OCI-LY1 (cell line): ENCODE data around the gene LYPD6.

Source experiments
- H2AFZ ChIP-seq: fragments of 200-600 bp; sonication (generic), shearing (Covaris generic); 2 replicates; pipeline ENCODE4 v1.6.0; 2014; ENCODE audit warnings: antibody characterized with exemption, mild to moderate bottlenecking, low read length
- H3F3A ChIP-seq: fragments of 200-600 bp; sonication (generic), shearing (Covaris generic); 2 replicates; pipeline ENCODE4 v1.6.0; 2014; ENCODE audit warnings: mild to moderate bottlenecking, antibody characterized with exemption, low read length, moderate library complexity; ENCODE audit not compliant: insufficient read depth
- H3K27ac ChIP-seq: fragments of 200-600 bp; sonication (generic); 2 replicates; pipeline ENCODE4 v1.5.1; 2014; ENCODE audit warnings: low read length, mixed run types, mild to moderate bottlenecking, low read depth; ENCODE audit not compliant: poor library complexity, severe bottlenecking
- H3K27me3 ChIP-seq: fragments of 200-600 bp; sonication (generic); 2 replicates; pipeline ENCODE4 v1.6.0; 2014; ENCODE audit warnings: antibody characterized with exemption, mild to moderate bottlenecking, low read length, moderate library complexity; ENCODE audit not compliant: insufficient read depth
- H3K36me3 ChIP-seq: fragments of 200-600 bp; sonication (generic); 2 replicates; pipeline ENCODE4 v1.6.1; 2014; ENCODE audit warnings: mild to moderate bottlenecking, antibody characterized with exemption, low read length, moderate library complexity, mixed read lengths; ENCODE audit not compliant: insufficient read depth
- H3K4me1 ChIP-seq: fragments of 200-600 bp; sonication (generic); 2 replicates; pipeline ENCODE4 v1.5.1; 2014; ENCODE audit warnings: mild to moderate bottlenecking, low read length, moderate library complexity; ENCODE audit not compliant: insufficient read depth, severe bottlenecking
- H3K4me2 ChIP-seq: fragments of 200-600 bp; sonication (generic), shearing (Covaris generic); 2 replicates; pipeline ENCODE4 v1.6.1; 2014; ENCODE audit warnings: low read length
- H3K4me3 ChIP-seq: fragments of 200-600 bp; sonication (generic); 2 replicates; pipeline ENCODE4 v1.5.1; 2014; ENCODE audit warnings: low read length, low read depth, mild to moderate bottlenecking, mixed read lengths; ENCODE audit not compliant: poor library complexity, severe bottlenecking
- H3K79me2 ChIP-seq: fragments of 200-600 bp; shearing (Covaris generic); 2 replicates; pipeline ENCODE4 v1.6.1; 2016; ENCODE audit warnings: mixed run types, low read length, mixed read lengths; ENCODE audit not compliant: insufficient read depth
- H3K9ac ChIP-seq: fragments of 200-600 bp; sonication (generic), shearing (Covaris generic); 2 replicates; pipeline ENCODE4 v1.6.1; 2014; ENCODE audit warnings: mild to moderate bottlenecking, low read length, mixed read lengths
- H3K9me2 ChIP-seq: fragments of 200-600 bp; sonication (generic), shearing (Covaris generic); 2 replicates; pipeline ENCODE4 v1.6.1; 2014; ENCODE audit warnings: low read depth, mild to moderate bottlenecking, low read length, mixed read lengths
- H3K9me3 ChIP-seq: fragments of 200-600 bp; shearing (Covaris generic); 2 replicates; pipeline ENCODE4 v1.6.1; 2014; ENCODE audit warnings: low read length, mixed read lengths
- H4K20me1 ChIP-seq: fragments of 200-600 bp; sonication (generic), shearing (Covaris generic); 2 replicates; pipeline ENCODE4 v1.6.0; 2016; ENCODE audit warnings: mild to moderate bottlenecking, low read length; ENCODE audit not compliant: insufficient read depth
- EZH2 ChIP-seq: fragments of 200-600 bp; sonication (generic), shearing (Covaris generic); IDR thresholded peaks from 2 replicates; pipeline ENCODE4 v1.8.0; 2017; ENCODE audit warnings: borderline replicate concordance, mixed run types, mild to moderate bottlenecking, antibody characterized with exemption, low read length, moderate library complexity, mixed read lengths
- TF ChIP-seq, protein P1 (sequence below): fragments of 200-600 bp; sonication (generic), shearing (Covaris generic); IDR thresholded peaks from 2 replicates; pipeline ENCODE4 v1.5.1; 2017; ENCODE audit warnings: mild to moderate bottlenecking, antibody characterized with exemption, low read length, moderate library complexity, mixed read lengths

LYPD6 gene

GRCh38 chr2:149332364-149332763, 2.0 kb downstream of the LYPD6 start:
- Histone ChIP-seq H3F3A (no peaks in the 10 kb centered on the region), H3K9me2 (no peaks in the 10 kb centered on the region), H4K20me1 (no peaks in the 10 kb centered on the region), H3K27ac (no peak overlapping the region), H2AFZ (no peak overlapping the region), H3K9me3 (no peaks in the 10 kb centered on the region), H3K4me3 (no peak overlapping the region), H3K9ac (no peak overlapping the region), H3K4me2 (no peak overlapping the region), H3K27me3 (no peaks in the 10 kb centered on the region), H3K4me1 (no peaks in the 10 kb centered on the region), H3K79me2 (no peaks in the 10 kb centered on the region), H3K36me3 (no peaks in the 10 kb centered on the region)
- TF ChIP-seq, protein P1, sequence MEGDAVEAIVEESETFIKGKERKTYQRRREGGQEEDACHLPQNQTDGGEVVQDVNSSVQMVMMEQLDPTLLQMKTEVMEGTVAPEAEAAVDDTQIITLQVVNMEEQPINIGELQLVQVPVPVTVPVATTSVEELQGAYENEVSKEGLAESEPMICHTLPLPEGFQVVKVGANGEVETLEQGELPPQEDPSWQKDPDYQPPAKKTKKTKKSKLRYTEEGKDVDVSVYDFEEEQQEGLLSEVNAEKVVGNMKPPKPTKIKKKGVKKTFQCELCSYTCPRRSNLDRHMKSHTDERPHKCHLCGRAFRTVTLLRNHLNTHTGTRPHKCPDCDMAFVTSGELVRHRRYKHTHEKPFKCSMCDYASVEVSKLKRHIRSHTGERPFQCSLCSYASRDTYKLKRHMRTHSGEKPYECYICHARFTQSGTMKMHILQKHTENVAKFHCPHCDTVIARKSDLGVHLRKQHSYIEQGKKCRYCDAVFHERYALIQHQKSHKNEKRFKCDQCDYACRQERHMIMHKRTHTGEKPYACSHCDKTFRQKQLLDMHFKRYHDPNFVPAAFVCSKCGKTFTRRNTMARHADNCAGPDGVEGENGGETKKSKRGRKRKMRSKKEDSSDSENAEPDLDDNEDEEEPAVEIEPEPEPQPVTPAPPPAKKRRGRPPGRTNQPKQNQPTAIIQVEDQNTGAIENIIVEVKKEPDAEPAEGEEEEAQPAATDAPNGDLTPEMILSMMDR, result no peak
- no peak for TF ChIP-seq EZH2

DNA sequence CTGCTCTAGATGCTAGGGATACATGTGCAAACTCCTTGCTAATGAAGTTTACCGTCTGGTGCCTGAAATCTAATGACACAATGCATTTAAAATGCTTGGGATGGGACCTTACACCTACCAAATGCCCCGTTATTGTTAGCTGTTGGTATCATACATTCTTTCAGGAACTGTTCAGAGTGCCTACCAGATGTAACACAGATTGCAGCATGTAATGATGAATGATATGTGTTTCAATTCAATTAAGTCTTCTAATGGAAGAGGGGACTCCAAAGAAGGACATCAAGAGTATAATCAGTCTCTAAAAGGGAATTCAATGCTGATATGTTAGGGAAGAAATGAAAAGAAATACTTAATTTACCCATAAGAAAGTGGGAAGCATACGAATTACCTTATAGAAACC, 3.2 kb downstream of the LYPD6 start:
- H3K36me3 ChIP-seq, result no peaks in the 10 kb centered on the region

DNA sequence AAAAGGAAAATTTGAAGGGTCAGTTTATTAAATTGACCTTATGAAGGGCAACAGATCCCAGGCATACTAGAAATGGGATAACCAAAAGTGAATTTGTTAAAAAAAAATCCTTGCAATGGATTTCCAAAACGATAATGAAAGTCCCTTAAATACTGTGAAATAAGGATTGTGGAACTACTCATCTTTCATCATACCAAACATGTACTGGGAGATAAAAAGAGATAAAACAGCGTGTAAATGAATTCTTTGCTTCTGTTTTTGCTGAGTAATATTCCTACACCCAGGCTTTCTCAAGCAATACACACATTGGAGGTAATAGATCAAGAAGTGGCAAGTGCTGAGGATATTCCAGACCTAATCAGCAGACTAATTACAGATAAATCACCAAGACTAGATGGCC, 3.8 kb downstream of the LYPD6 start:
- Histone ChIP-seq H3K9me3 (no peaks in the 10 kb centered on the region), H3K27ac (no peak overlapping the region), H3F3A (no peaks in the 10 kb centered on the region), H3K4me2 (no peak overlapping the region), H3K79me2 (no peaks in the 10 kb centered on the region), H3K36me3 (no peaks in the 10 kb centered on the region), H4K20me1 (no peaks in the 10 kb centered on the region), H3K27me3 (no peaks in the 10 kb centered on the region), H3K9ac (no peak overlapping the region), H3K9me2 (no peaks in the 10 kb centered on the region), H2AFZ (no peak overlapping the region), H3K4me3 (no peak overlapping the region), H3K4me1 (no peaks in the 10 kb centered on the region)
- TF ChIP-seq, protein P1, result no peak
- no peak for TF ChIP-seq EZH2

More for the DNA sequence above, 3.2 kb downstream of the LYPD6 start:
- H3F3A ChIP-seq, result no peaks in the 10 kb centered on the region
- no peak overlapping the region for H3K4me2 ChIP-seq
- no peaks in the 10 kb centered on the region for H3K9me3 ChIP-seq
- no peaks in the 10 kb centered on the region for H4K20me1 ChIP-seq
- no peak overlapping the region for H2AFZ ChIP-seq
- no peak overlapping the region for H3K27ac ChIP-seq
- TF ChIP-seq EZH2, result no peak
- TF ChIP-seq, protein P1, result no peak
- no peak overlapping the region for H3K4me3 ChIP-seq
- no peaks in the 10 kb centered on the region for H3K27me3 ChIP-seq
- H3K4me1 ChIP-seq, result no peaks in the 10 kb centered on the region
- H3K79me2 ChIP-seq, result no peaks in the 10 kb centered on the region
- no peak overlapping the region for H3K9ac ChIP-seq
- H3K9me2 ChIP-seq, result no peaks in the 10 kb centered on the region
